Uterus (tissue), 4 donors: ENCODE measurements around the gene HAUS5. TPM values are rescaled to one million over a fixed set of nuclear protein-coding genes. Genes with fewer than 3 reads are reported as not detected.

ENCODE experiments used
- DNase-seq, 2 donors: peaks; one replicate each; pipeline ENCODE4 v3.0.0-alpha.2; 2019 to 2020
- H3K27ac ChIP-seq, 2 donors: fragments of 200-600 bp; sonication (generic); 1 replicate in 1 of 2; 2 replicates in 1 of 2; pipeline ENCODE4 v1.5.1; 2016 to 2018
- H3K27me3 ChIP-seq, 2 donors: fragments of 200-600 bp; sonication (generic); one replicate each; pipeline ENCODE4 v1.5.1; 2018 to 2019; ENCODE audit warnings: control low read depth in 1 of 2
- H3K36me3 ChIP-seq, 2 donors: fragments of 200-600 bp; sonication (generic); one replicate each; pipeline ENCODE4 v1.5.1; 2019; ENCODE audit warnings: control low read depth in 1 of 2
- H3K4me1 ChIP-seq, 2 donors: fragments of 200-600 bp; sonication (generic); one replicate each; pipeline ENCODE4 v1.5.1; 2018 to 2019; ENCODE audit warnings: control low read depth in 1 of 2
- H3K4me3 ChIP-seq, 2 donors: fragments of 200-600 bp; sonication (generic); 1 replicate in 1 of 2; 2 replicates in 1 of 2; pipeline ENCODE4 v1.5.1; 2018 to 2019; ENCODE audit warnings: mild to moderate bottlenecking in 1 of 2
- H3K9me3 ChIP-seq, 2 donors: fragments of 200-600 bp; sonication (generic); one replicate each; pipeline ENCODE4 v1.5.1; 2019; ENCODE audit warnings: control low read depth in 1 of 2
- CTCF ChIP-seq, 4 experiments: fragments of 200-600 bp in 2 of 4; fragments of 450-650 bp in 2 of 4; sonication (generic) in 2 of 4; IDR thresholded peaks; one replicate each; pipeline ENCODE4 v1.5.1; 2016 to 2019; ENCODE audit warnings: antibody characterized with exemption in 4 of 4, mild to moderate bottlenecking in 2 of 4, moderate library complexity in 1 of 4
- POLR2A ChIP-seq, 2 donors: fragments of 450-650 bp; IDR thresholded peaks; one replicate each; pipeline ENCODE4 v1.6.1; 2016; ENCODE audit warnings: antibody characterized with exemption in 2 of 2, mild to moderate bottlenecking in 1 of 2, moderate library complexity in 1 of 2
- intact Hi-C: fragments of 100-400 bp; cut with DNase I; formaldehyde crosslinking; loops from one replicate; pipeline ENCODE4 v1.15.1; 2023; ENCODE audit warnings: low total_unique reads
- total RNA-seq, 4 donors: library from RNA; depleted of rRNA in 3 of 4; stranded (reverse); fragments of >200 nt in 3 of 4; gene quantifications; one replicate each; pipeline versions ENCODE4 v1.1.0 to v1.2.4, GENCODE V29; 2014 to 2023
- donor health status: DM: yes; HTN: yes; CAD: no.

The HAUS5 gene
- total RNA-seq, 4 donors from 2014 or later: 6.1 to 37.9 (median 17.7) TPM

DNA sequence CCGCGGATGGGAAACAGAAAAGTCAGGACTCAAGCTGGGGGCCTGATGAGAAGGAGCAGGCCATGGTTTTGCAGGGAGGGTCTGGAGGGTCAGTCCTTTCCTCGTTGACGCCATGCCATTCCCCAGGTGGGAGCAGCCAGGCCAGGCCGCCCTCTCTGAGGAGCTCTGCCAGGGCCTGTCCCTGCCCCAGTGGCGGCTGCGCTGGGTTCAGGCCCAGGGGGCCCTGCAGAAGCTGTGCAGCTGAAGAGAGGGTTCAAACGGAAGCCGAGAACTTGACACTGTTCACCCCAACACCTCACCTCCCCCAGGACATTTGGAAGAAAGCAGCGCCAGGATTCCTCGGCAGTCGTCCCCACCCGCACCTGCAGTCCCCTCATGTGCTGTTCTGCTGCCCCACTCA is 10.2 kb downstream of the HAUS5 start:
- TF ChIP-seq POLR2A (IDR thresholded peaks at IDR 0.05) (no peak), CTCF (IDR thresholded peaks at IDR 0.05) (no peak)
- H3K4me1 ChIP-seq: no peaks in the 10 kb centered on the region
- no peak overlapping the region for H3K27ac ChIP-seq
- no peaks in the 10 kb centered on the region for H3K27me3 ChIP-seq
- H3K9me3 ChIP-seq: no peaks in the 10 kb centered on the region
- intact Hi-C loops: no loop called here
- H3K4me3 ChIP-seq: no peak overlapping the region
- no peak for DNase-seq
- H3K36me3 ChIP-seq: no peaks in the 10 kb centered on the region

DNA sequence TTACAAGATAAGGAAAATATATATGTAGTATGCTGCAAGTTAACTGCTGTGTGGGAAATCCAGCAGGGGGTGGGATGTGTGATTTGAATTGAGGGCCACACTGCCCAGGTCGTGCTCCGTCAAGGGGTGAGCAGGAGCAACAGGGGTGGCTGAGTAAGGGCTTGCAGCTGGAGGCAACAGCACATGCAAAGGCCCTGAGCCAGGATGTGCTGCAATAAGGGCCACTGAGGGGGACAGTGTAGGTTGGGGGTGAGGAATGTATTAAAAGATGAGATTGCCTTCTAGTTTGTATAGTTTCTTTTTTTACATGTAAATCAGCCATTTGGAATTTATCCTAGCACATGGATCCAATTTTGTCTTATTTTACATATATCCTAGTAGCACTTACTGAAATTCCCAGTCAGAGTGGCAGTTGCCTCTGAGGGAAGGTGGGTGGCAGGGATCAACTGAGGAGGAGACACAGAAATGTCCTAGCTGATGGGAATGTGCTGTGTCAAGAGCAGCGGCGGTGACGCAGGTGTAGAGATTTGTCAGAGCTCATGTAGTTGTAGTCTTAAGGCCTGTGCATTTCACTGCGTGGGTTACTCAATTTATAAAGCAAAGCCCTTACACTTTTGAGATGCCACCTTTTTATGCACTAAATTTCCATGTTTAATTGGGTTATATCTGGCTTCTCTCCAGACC is 10.9 kb downstream of the HAUS5 start:
- TF ChIP-seq POLR2A (IDR thresholded peaks at IDR 0.05) (no peak), CTCF (IDR thresholded peaks at IDR 0.05) (no peak)
- Histone ChIP-seq H3K4me3 (no peak overlapping the region), H3K27ac (no peak overlapping the region), H3K27me3 (no peaks in the 10 kb centered on the region), H3K9me3 (no peaks in the 10 kb centered on the region), H3K4me1 (no peaks in the 10 kb centered on the region), H3K36me3 (no peaks in the 10 kb centered on the region)
- no peak for DNase-seq
- intact Hi-C loops: no loop called here

- peaks cover 5 to 6% of the 10 kb centered on the region in 2 donors for H3K4me1 ChIP-seq
- no peaks in the 10 kb centered on the region for H3K36me3 ChIP-seq
- no peaks in the 10 kb centered on the region for H3K9me3 ChIP-seq
- no peak for TF ChIP-seq POLR2A (IDR thresholded peaks at IDR 0.05)
- no peak for TF ChIP-seq CTCF (IDR thresholded peaks at IDR 0.05)
- H3K4me3 ChIP-seq: peak overlapping the region; percentile 89 to 93
- H3K27ac ChIP-seq: peak overlapping the region; percentile 78 to 93
- no peaks in the 10 kb centered on the region for H3K27me3 ChIP-seq
- intact Hi-C loops: no loop called here
- DNase-seq: no peak
Measured at GRCh38 chr19:35628264-35628564, 15.7 kb downstream of the HAUS5 start.

DNA sequence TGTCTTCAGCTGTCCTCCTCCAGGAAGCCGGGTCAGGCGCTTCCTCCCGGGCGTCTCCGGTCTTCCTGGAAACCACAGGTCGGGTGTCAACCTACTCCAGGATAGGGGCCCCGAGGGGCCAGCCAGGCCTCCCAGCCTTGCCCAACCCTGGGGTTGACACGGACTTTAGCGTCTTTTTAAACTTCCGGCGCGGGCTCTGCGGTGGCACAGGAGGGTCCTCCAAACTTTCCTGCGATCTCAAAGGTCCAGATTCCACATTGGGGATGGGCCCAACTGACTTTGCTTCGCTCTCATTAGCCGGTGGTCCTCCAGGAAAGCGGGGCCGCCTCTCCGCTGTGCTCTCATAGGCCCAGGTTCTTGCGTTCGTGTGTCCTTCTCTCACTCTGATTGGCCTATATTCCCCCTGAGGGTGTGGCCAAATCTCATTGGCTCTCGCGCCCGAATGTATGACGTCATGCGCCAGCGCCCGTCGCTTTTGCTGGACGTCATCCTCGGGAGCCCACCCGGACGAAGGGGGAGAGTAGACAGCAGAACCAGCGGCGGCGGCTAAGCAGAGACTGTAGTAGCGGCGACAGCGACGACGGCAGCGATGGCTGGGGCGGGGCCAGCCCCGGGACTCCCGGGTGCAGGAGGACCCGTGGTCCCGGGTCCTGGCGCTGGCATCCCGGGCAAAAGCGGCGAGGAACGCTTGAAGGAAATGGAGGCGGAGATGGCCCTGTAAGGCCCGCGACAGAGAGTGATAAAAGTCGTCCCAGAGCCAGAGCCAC is 16.2 kb downstream of the HAUS5 start, which contains the start of gene RBM42:
Gene RBM42, plus strand, starts transcription at position 472 of the 767 bp plus-strand sequence. Its CDS starts 118 bp downstream, at position 590.
- TF ChIP-seq CTCF (IDR thresholded peaks at IDR 0.05) (peak in 2 of 4 experiments; percentile 32 to 51), POLR2A (IDR thresholded peaks at IDR 0.05) (peak; percentile 53 to 82)
- DNase-seq: peak; percentile 98
- Histone ChIP-seq H3K9me3 (no peaks in the 10 kb centered on the region), H3K36me3 (no peaks in the 10 kb centered on the region), H3K27me3 (no peaks in the 10 kb centered on the region), H3K4me3 (peak within 1 kb of the TSS; percentile 89 to 93), H3K27ac (peak within 1 kb of the TSS; percentile 78 to 93), H3K4me1 (peaks cover 5 to 6% of the 10 kb centered on the region in 2 donors)
- intact Hi-C loops: no loop called here

DNA sequence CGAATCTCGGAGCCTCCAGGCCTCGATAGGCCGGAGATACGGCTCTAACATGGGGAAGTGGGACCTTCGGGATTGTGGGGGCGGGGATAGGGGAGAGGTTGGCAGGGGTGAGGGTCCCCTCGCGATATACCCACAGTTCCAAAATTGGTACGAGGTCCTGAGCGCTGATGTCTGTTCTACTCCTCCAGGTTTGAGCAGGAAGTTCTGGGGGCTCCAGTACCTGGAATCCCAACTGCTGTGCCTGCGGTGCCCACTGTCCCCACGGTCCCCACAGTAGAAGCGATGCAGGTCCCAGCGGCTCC is 16.7 kb downstream of the HAUS5 start:
- intact Hi-C loops: no loop called here
- Histone ChIP-seq H3K27me3 (no peaks in the 10 kb centered on the region), H3K4me3 (peak overlapping the region; percentile 89 to 93)

More for the DNA sequence above, 16.7 kb downstream of the HAUS5 start:
- Histone ChIP-seq H3K4me1 (peaks cover 5 to 6% of the 10 kb centered on the region in 2 donors), H3K27ac (peak overlapping the region; percentile 78 to 93), H3K9me3 (no peaks in the 10 kb centered on the region), H3K36me3 (no peaks in the 10 kb centered on the region)
- TF ChIP-seq CTCF (IDR thresholded peaks at IDR 0.05) (no peak), POLR2A (IDR thresholded peaks at IDR 0.05) (no peak)
- DNase-seq: no peak
